GM10248 (cell line): ENCODE data around the gene KISS1.
A peak's percentile ranks its signal among the peaks of the same experiment; 100 is the strongest.

ENCODE experiments used
- CTCF ChIA-PET: fragments of 300-600 bp; sonication (Branson Sonifier 250); formaldehyde crosslinking; extraction: SDS; loops from one replicate; lab custom pipeline; 2021; ENCODE audit warnings: antibody characterized with exemption; lab: Yijun Ruan, JAX
- POLR2A ChIA-PET: fragments of 350-650 bp; sonication (Branson Sonifier 250); formaldehyde crosslinking; extraction: SDS; loops from one replicate; lab custom pipeline; 2020; ENCODE audit warnings: antibody characterized with exemption; lab: Yijun Ruan, JAX
- DNase-seq: peaks from one replicate; pipeline ENCODE4 v3.0.0; 2012; ENCODE audit errors: extremely low spot score
- TF ChIP-seq, protein P1 (sequence below): IDR thresholded peaks from 2 replicates; pipeline ENCODE4 v1.5.1; 2012; ENCODE audit warnings: mild to moderate bottlenecking, low read depth; ENCODE audit errors: extremely low read depth, missing control alignments, control extremely low read depth

Gene KISS1

GRCh38 chr1:204211046-204211445 is 14.8 kb upstream of the KISS1 start:
- POLR2A ChIA-PET, result no interaction called here
- CTCF ChIA-PET, result interaction anchor here (1.1 to 2.0 kb wide), 4 partner anchors 15 to 188 kb away, joined by 3 to 6 read pairs (median 4); partner anchors contain the start of gene KISS1
- TF ChIP-seq, protein P1, sequence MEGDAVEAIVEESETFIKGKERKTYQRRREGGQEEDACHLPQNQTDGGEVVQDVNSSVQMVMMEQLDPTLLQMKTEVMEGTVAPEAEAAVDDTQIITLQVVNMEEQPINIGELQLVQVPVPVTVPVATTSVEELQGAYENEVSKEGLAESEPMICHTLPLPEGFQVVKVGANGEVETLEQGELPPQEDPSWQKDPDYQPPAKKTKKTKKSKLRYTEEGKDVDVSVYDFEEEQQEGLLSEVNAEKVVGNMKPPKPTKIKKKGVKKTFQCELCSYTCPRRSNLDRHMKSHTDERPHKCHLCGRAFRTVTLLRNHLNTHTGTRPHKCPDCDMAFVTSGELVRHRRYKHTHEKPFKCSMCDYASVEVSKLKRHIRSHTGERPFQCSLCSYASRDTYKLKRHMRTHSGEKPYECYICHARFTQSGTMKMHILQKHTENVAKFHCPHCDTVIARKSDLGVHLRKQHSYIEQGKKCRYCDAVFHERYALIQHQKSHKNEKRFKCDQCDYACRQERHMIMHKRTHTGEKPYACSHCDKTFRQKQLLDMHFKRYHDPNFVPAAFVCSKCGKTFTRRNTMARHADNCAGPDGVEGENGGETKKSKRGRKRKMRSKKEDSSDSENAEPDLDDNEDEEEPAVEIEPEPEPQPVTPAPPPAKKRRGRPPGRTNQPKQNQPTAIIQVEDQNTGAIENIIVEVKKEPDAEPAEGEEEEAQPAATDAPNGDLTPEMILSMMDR, result no peak
- DNase-seq, result no peak

- ChIA-PET POLR2A (no interaction called here), CTCF (interaction anchor here (0.5 to 4.0 kb wide), 39 partner anchors 9 to 598 kb away, joined by 3 to 66 read pairs (median 4); partner anchors contain the start of genes KISS1 and REN)
- DNase-seq, result peak; percentile 84
Observed at GRCh38 chr1:204207136-204207616, 10.9 kb upstream of the KISS1 start.

DNA sequence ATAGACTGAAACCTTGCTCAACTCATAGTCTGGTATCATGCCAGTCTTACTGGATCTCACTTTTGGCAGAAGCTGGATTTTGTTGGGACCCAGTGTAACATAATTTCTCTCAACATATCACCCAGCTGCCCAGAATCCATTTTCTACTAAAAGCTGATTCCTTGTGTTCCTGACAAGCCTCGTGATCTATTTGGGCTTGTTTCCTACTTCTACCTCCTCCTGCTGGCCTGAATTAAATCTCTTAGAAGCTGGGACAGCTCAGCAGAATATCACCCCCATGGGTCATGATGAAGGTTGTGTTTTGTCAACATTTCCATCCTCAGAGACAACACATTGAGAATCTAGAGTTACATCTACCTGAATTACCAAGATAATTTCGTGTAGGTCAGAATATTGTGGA is 9.8 kb upstream of the KISS1 start:
- no peak for DNase-seq
- POLR2A ChIA-PET, result no interaction called here
- TF ChIP-seq, protein P1, result no peak
- CTCF ChIA-PET, result interaction anchor here (0.8 to 4.0 kb wide), 21 partner anchors 10 to 426 kb away, joined by 3 to 66 read pairs (median 5); partner anchors contain the start of genes KISS1 and REN

More at GRCh38 chr1:204207136-204207616, 10.9 kb upstream of the KISS1 start:
- TF ChIP-seq, protein P1, result peak; percentile 91

DNA sequence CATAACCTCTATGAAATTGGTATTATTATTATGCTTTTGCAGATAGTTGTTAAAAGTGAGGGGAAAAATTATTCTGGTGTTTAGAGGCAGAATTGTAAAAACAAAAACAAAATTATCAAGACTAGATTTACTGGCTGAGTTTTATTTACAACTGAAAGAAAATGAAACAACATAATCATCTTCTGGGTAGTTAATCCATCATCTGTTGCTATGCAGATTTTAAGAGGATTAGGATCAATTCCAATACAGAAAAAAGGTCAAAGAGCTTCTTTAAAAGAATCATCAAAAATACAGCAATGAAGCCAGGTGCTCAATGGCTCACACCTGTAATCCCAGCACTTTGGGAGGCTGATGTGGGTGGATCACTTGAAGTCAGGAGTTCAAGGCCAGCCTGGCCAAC is 9.2 kb upstream of the KISS1 start:
- TF ChIP-seq, protein P1, result no peak
- CTCF ChIA-PET, result interaction anchor here (0.8 to 4.0 kb wide), 11 partner anchors 10 to 427 kb away, joined by 3 to 66 read pairs (median 4); partner anchors contain the start of genes KISS1 and REN
- DNase-seq, result no peak
- POLR2A ChIA-PET, result no interaction called here

GRCh38 chr1:204204944-204205343 is 8.7 kb upstream of the KISS1 start:
- no peak for DNase-seq
- TF ChIP-seq, protein P1, result no peak
- ChIA-PET POLR2A (no interaction called here), CTCF (interaction anchor here (3.1 to 4.0 kb wide), 3 partner anchors 13 to 46 kb away, joined by 20 to 66 read pairs (median 46); partner anchors contain the start of gene REN)

DNA sequence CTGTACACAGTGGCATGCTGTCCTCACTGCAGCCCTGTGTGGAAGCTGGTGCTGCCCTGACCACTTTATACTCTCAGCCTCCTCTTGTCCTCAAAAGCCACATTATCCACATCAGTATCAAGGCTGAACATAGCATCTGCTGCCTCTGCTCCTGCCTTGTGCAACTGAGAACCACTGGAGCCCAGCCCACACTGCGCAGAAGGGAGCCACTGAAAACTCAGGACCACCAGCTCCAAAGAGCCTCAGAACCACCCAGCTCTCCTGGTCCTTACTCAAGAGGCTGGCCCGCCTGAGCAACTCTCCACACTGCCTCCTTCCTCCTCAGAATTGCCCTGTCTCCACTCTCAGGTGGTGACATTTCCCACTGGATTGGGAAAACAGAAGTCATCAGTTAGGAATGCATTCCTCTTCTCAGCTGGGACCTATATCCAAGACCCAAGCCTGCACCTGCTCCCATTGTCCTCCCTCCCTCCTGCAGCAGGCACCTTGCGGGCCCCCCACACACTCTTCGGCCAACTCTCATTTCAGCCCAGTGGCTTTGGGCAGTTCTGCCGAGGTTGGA is 7.0 kb upstream of the KISS1 start:
- TF ChIP-seq, protein P1, result no peak
- DNase-seq, result no peak
- ChIA-PET CTCF (interaction anchor here (1.2 kb wide), 1 partner anchor 41 kb away, joined by 3 read pairs; no protein-coding TSS in a partner anchor), POLR2A (no interaction called here)
